Measurements from ENCODE around the gene RGS10. TPM values are rescaled to one million over a fixed set of nuclear protein-coding genes. Genes with fewer than 3 reads are reported as not detected.
"Not testable (repeated sequence)": the region's sequence is repeated elsewhere in the genome, so short reads cannot be mapped to it uniquely, and the experiment has no call there.

RGS10 gene
- polyA plus RNA-seq, 1 donor from 2014 or later, result 42.7 TPM

DNA sequence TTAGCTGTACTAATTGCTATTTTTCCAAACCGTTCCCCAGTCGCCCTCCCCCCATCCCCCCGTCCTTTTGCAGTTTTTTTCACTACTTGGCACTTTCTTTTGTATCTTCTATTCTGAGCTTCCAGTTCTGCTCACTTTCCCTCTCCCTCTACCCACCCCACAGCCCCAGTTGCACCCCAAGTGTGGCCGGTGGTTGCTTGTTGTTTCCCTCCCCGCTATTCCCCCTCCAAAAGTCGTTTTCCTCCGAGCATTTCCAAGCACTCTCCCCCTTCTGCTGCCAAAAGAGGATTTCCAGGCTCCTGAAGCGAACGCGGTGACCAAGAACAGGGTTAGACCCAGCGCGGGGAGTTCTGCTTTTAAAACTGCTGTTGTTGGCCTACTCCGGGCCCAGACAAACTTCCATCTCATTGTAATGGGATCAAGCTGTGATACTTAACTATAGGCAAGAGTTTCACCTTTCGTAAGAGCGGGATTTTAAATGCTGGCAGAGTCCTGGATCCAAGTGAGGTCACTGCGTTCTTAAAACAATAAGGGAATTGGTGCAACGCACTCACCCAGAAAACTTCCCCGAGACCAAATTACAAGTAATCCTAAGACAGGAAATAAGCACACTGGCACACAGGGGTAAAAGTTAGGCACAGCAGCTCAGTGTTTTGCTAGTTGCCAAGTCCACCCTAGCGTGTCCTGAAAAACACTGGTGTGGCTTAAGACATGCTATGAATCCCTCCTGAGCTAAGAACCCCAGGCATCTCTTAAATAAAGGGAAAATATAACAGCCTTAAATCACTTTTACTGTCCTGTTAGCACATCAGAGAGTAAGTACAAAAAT is 1.5 kb upstream of the RGS10 start:
- peak overlapping the region; percentile 93 to 99 (median 98) for H3K4me3 Mint-ChIP-seq
- peaks cover 8% of the 10 kb centered on the region for H3K27me3 Mint-ChIP-seq
- peaks cover 3% of the 10 kb centered on the region for H3K36me3 Mint-ChIP-seq
- H3K9me3 Mint-ChIP-seq, result no peaks in the 10 kb centered on the region
- peaks cover 14 to 20% (median 19%) of the 10 kb centered on the region in 3 donors for H3K4me1 Mint-ChIP-seq
- H3K27ac Mint-ChIP-seq, result peak overlapping the region; percentile 56 to 92 (median 82)

DNA sequence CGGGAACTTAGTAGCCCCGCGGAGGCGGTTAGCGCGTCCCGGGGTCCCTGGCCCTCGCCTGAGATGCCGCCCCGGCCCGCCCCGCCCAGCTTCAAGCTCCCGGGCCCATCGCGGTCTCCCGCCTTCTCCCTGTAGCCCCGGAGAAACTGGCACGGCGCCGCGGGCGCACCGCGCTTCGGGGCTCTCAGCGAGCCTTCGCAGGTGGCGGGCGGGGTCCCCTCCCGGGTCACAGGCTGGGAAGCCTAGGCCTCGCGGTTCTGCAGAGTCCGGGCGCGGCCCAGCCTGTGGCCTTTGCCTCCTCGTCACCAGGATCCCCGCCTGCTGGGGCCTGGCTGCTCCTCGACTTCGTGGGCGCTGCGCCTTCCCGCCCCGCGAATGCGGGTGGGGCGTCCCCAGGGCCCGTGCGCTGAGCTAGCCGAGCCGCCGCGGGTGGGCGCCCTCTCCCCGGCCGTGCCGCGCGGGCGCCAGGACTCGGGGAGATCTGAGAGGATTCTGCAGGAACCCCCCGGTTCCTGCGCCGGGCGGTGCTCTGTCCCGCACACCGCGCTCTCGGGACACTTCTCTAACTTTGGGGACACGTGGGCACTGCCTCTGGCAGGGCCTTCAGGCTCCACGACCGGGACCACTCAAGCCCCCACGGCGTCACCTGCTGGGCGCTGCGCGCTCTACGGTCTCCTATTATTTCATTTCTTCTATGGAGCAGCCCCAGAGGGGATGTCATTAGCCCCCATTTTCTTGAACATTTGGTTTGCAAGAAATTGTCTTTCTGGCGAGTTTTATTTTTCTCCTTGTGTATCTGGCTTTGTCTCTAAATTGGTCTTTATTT is 682 bp upstream of the RGS10 start:
- Mint-ChIP-seq H3K9me3 (no peaks in the 10 kb centered on the region), H3K27me3 (peaks cover 8% of the 10 kb centered on the region), H3K4me3 (peak overlapping the region; percentile 93 to 99 (median 98)), H3K4me1 (peaks cover 21 to 25% (median 24%) of the 10 kb centered on the region in 3 donors), H3K36me3 (peaks cover 3% of the 10 kb centered on the region), H3K27ac (peak overlapping the region; percentile 82 to 92 (median 89))

DNA sequence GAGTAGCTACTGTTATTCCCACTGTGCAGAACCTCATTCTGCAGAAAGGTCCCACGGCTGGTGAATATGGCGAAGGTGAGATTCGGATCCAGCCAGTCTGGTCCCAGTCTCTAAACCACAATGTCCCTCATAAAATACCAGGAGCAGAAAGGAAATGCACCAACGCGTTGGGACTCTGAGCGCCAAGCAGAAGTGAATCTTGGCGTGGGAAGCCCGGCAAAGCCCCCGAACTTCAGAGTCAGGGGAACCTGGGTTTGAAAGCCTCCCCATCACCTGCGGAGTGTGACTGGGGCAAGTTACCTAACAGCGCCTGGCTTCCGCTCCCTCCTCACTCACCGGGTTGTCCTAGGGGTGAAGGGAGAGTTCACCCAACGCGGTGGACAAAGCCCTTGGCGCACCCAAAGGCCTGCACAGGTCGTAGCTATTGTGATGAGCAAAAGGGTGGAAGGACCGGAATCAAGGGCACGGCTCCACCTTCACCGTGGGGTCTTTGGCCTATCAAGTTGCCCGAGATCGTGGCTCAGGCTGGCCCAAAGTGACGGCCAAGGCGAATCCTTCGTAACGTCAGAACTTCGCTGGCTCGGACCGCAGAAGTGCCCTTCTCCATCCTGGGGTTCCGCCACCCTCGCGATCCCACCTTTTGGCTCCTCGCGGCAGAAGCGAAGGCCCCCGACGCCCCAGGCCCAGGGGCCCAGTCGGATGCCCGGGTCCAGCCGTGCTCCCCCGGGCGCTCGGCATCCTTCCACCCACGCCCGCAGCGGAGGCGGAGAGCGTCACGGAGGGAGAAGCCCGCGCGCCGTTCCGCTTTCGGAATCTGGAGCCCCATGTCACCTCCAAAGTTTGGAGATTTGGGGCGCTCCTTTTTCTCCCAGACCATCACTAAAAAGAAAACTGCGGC is 811 bp downstream of the RGS10 start:
- H3K4me1 Mint-ChIP-seq, result peaks cover 24 to 26% (median 25%) of the 10 kb centered on the region in 3 donors
- H3K9me3 Mint-ChIP-seq, result no peaks in the 10 kb centered on the region
- H3K27me3 Mint-ChIP-seq, result no peaks in the 10 kb centered on the region
- peak overlapping the region in 2 of 3 donors; percentile 13 to 94 for H3K27ac Mint-ChIP-seq
- no peaks in the 10 kb centered on the region for H3K36me3 Mint-ChIP-seq
- H3K4me3 Mint-ChIP-seq, result peak overlapping the region; percentile 86 to 93 (median 90)

DNA sequence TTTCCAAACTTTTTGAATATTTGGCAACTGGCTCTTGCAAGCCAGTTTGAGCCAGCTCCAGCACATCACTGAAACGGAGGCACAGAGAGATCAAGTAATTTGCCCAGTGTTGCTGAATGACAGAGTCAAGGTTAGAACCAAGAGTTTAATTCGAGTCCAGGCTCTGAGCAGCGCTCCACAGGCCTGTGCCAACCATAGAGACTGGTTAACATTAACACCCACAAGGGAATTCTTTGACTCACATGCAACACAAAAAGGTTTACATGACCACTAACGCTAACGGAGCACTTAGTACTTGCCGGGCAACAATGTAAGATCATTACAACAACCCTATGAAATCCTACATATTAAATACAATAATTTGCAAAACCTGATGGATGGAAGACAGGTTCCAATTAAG is 1.5 kb downstream of the RGS10 start:
- Mint-ChIP-seq H3K27ac (peak overlapping the region in 1 of 3 donors; percentile 13), H3K36me3 (no peaks in the 10 kb centered on the region), H3K9me3 (no peaks in the 10 kb centered on the region), H3K27me3 (no peaks in the 10 kb centered on the region), H3K4me1 (peaks cover 24 to 26% (median 25%) of the 10 kb centered on the region in 3 donors), H3K4me3 (peak overlapping the region; percentile 86 to 93 (median 90))

DNA sequence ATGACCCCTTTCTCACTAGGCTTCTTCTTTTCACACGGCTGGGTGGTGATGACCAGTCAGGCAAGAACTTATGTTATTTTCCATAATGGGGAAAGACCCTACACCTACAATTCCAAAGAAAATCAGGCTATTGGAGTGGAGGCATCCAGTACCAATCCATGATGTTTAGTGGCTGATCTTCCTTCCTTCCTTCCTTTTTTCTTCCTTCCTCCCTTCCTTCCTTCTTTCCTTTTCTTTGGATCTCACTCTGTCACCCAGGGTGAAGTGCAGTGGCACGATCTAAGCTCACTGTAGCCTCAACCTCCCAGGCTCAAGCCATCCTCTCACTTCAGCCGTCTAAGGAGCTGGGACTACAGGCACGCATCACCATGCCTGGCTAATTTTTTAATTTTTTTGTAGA is 2.5 kb downstream of the RGS10 start:
- no peaks in the 10 kb centered on the region for H3K27me3 Mint-ChIP-seq
- H3K9me3 Mint-ChIP-seq, result no peaks in the 10 kb centered on the region
- H3K4me1 Mint-ChIP-seq, result peaks cover 26 to 31% (median 28%) of the 10 kb centered on the region in 3 donors
- H3K4me3 Mint-ChIP-seq, result peak overlapping the region in 1 of 4 donors; percentile 69
- H3K36me3 Mint-ChIP-seq, result peaks cover under 1% of the 10 kb centered on the region
- H3K27ac Mint-ChIP-seq, result peak overlapping the region in 2 of 3 donors; percentile 21 to 91

DNA sequence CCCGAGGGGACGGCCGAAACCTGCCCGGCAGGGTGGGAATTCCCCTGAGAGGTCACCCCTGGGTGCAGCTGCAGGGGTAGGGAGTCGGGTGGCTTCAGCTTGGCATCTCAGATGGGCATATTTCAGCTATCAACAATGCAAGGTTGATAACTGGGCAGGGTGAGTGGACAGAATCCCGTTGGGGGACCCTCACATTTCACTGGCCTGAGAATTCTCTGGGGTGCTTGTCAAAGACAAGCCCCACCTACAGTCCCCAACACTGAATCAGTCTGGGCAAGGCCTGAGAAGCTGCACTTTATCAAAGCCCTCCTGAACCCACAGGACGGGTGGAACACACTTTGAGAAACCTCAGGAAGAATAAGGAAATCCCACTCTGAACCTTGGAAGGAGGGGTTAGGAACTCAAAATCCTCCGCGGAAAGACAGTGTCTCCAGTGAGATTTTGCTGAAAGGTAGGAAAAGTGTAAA is 3.1 kb downstream of the RGS10 start:
- H3K4me3 Mint-ChIP-seq, result peak overlapping the region in 3 of 4 donors; percentile 66 to 82 (median 78)
- no peaks in the 10 kb centered on the region for H3K9me3 Mint-ChIP-seq
- peak overlapping the region in 1 of 3 donors; percentile 75 for H3K27ac Mint-ChIP-seq
- peaks cover 2% of the 10 kb centered on the region for H3K36me3 Mint-ChIP-seq
- no peaks in the 10 kb centered on the region for H3K27me3 Mint-ChIP-seq
- peaks cover 26 to 31% (median 28%) of the 10 kb centered on the region in 3 donors for H3K4me1 Mint-ChIP-seq

DNA sequence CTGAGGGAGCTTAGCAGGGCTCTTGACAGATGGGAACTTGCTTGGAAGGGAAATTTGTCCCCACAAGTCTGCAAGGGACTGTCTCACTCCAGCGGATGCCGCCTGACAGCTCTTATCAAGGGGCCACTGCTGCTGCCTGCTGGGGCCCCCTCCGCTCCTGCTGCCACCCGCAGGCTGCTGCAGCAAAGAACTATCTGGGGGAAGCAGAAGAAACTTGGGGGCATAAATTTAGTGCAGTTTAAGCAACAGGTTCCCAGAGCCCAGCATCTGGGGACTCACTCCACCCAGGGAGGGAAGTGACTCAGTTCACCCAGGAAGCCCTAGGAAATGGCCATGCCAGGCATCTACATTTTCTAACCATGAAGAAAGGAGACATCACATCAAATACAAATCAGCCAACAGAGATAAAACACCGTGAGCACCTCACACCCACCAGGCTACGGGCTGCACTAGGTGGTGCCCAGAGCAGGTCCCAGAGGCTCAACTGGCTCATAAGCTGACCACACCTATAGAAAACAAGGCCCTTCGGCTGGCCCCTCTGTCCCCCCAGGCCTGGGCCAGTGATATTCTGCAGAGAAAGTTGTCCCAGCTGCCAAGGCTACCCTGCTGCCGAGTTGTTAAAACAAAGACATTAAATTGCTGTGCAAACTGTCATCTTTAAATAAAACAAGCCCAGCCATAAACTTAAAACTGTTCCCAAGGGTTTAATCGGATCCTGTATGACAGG is 3.7 kb downstream of the RGS10 start:
- Mint-ChIP-seq H3K27ac (peak overlapping the region in 2 of 3 donors; percentile 53 to 75), H3K27me3 (no peaks in the 10 kb centered on the region), H3K4me1 (peaks cover 26 to 31% (median 28%) of the 10 kb centered on the region in 3 donors), H3K9me3 (no peaks in the 10 kb centered on the region), H3K36me3 (peaks cover 2% of the 10 kb centered on the region), H3K4me3 (peak overlapping the region; percentile 23 to 82 (median 72))

DNA sequence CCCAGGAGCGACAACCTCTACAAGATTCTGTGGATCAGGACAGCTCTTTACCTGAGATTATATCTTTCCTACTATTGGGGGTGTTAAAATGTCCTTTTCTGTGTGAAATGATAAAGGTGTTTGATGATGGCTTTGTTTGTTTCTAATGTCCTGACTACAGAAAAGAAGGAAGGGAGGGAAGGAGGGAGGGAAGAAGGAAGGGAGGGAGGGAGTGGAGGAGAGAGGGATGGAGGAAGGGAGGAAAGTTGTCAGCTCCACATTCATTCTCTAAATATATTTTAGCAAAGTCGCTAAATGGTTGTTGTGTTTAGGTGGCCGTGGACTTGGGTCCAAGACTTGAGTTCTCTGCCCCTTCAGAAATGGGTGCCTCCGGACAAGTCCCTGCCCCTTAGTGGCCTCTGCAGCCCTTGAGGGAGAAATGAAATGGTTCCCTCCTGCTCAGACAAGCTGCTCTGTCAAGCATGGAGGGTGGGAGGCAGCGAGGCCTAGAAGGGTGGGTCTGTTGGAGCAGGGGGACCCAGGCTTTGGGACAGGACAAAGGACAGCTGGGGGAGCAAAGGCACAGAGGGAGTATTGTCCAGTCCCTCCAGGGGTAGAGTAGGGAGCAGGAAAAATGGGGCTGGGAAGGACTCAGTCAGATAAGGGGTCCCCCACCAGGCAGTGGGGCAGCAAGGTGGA is 4.4 kb downstream of the RGS10 start:
- H3K4me1 Mint-ChIP-seq, result peaks cover 25 to 26% (median 26%) of the 10 kb centered on the region in 3 donors
- H3K36me3 Mint-ChIP-seq, result peaks cover 2% of the 10 kb centered on the region
- no peaks in the 10 kb centered on the region for H3K27me3 Mint-ChIP-seq
- peak overlapping the region in 2 of 3 donors; percentile 53 to 79 for H3K27ac Mint-ChIP-seq
- peak overlapping the region in 3 of 4 donors; percentile 52 to 82 (median 54) for H3K4me3 Mint-ChIP-seq
- H3K9me3 Mint-ChIP-seq, result no peaks in the 10 kb centered on the region

DNA sequence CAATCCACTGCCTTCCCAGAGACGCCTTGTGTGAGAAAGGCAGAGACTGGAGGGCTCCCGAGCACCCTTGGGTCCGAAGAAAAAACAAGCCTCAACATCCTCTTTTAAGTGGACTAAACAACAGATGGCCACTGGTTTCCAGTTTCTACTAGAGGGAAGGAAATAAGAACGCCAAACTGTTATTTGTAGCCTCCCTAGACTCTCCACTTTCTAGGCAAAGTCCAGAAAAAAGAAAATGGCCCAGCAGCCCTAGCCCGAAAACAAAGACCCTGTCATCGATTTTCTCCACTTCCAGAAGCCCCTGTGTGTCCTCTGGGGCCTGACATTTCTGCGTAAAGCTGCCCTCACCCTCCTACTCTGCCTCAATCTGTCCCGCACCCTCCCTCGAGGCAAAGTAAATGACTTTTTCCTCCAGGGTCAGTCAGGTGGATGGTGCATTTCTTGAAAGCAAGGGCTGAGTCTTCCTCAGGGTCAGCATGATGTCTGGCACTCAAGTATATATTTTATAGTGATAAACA is 6.0 kb downstream of the RGS10 start:
- Mint-ChIP-seq H3K36me3 (peaks cover 2% of the 10 kb centered on the region), H3K9me3 (no peaks in the 10 kb centered on the region), H3K27ac (no peak overlapping the region), H3K27me3 (no peaks in the 10 kb centered on the region), H3K4me1 (peaks cover 24 to 26% (median 25%) of the 10 kb centered on the region in 3 donors), H3K4me3 (no peak overlapping the region)

DNA sequence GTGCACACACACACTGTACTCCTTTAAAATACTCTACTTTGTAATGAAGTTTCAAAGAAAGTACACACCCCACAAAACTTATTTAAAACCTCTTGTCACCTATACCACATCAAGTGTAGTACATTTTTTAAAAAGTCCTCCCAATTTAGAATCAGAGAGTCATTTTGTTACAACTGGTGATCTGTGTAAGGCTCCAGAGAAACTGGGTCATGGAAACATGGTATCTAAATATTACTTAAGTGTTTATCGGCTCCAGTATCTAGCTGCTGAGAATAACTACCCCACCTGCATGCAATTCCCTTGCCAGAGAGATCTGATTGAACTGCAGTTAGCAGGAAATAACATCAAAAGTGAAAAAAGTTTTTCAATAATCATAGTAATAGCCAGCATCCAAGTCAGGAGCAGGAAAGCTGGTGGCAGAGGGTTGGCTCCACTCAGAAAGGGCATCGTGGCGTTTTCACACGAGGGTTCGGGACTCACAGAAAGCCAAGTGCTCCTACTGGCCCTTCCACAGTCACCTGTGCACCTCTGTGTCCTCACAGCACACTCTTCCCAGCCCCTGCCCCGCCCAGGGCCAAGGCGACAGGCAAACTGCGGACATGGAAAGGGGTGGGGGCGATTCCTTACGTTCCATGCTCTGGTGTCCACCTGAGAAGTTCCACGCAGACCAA is 6.5 kb downstream of the RGS10 start:
- Mint-ChIP-seq H3K4me1 (peaks cover 19 to 22% (median 19%) of the 10 kb centered on the region in 3 donors), H3K36me3 (peaks cover 6% of the 10 kb centered on the region), H3K4me3 (no peak overlapping the region), H3K27ac (no peak overlapping the region), H3K27me3 (no peaks in the 10 kb centered on the region), H3K9me3 (no peaks in the 10 kb centered on the region)

DNA sequence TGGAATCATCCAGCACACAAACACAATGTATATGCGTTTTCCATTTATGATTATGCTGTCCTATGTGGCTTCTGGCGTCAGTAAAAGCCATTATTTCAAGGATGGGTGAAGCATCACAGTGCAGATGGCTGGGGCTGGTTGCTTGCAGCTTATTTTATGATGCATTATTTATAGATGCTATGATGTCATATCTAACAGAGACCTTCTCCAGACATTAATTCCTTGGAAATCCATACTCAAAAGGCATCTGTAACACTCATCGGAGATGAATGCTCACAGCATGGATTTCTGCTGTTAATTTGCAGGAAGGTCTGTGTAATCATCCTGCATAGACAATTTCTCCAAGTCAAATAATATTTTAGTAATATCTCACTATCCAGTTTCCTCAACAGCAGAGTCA is 7.2 kb downstream of the RGS10 start:
- no peak overlapping the region for H3K4me3 Mint-ChIP-seq
- H3K27me3 Mint-ChIP-seq, result no peaks in the 10 kb centered on the region
- H3K9me3 Mint-ChIP-seq, result no peaks in the 10 kb centered on the region
- no peak overlapping the region for H3K27ac Mint-ChIP-seq
- H3K4me1 Mint-ChIP-seq, result peaks cover 12 to 18% (median 15%) of the 10 kb centered on the region in 3 donors
- peaks cover 6% of the 10 kb centered on the region for H3K36me3 Mint-ChIP-seq

DNA sequence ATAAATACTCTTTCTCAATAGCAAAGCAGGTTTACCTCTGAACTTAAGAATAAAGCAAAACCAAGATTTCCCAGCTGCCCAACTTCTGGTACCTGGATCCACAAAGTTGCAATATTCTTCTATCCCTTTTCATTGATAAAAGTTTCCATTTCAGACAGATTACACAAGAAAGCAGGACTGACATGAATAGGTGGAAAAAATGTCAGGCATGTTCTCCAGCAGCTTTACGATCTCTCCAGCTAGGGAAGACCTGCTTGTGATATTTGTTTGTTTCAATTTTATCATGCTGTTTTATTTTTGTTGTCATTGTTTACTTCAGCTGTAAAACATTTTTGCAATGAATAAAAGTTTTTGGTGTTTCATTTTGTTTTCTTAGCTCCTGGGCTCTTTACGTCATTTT is 9.0 kb downstream of the RGS10 start:
- Mint-ChIP-seq H3K4me1 (peaks cover 6 to 8% (median 6%) of the 10 kb centered on the region in 3 donors), H3K36me3 (peaks cover 6% of the 10 kb centered on the region), H3K27me3 (no peaks in the 10 kb centered on the region), H3K27ac (no peak overlapping the region), H3K4me3 (no peak overlapping the region), H3K9me3 (no peaks in the 10 kb centered on the region)

DNA sequence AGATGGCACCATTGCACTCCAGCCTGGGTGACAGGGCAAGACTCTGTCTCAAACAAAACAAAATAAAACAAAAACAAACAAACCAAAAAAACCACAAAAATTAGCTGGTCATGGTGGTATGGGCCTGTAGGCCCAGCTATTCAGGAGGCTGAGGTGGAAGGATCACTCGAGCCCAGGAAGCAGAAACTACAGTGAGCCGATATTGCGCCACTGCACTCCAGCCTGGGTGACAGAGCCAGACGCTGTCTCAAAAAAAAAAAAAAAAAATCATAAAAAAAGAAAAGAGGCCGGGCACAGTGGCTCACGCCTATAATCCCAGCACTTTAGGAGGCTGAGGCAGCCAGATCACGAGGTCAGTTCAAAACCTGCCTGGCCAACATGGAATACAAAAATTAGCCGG is 9.7 kb downstream of the RGS10 start:
- not testable (repeated sequence) for H3K9me3 Mint-ChIP-seq, H3K4me3 Mint-ChIP-seq, H3K36me3 Mint-ChIP-seq, H3K27ac Mint-ChIP-seq, H3K4me1 Mint-ChIP-seq, H3K27me3 Mint-ChIP-seq
